Stimulated activated CD8-positive, alpha-beta memory T cell treated with anti-CD3 and anti-CD28 coated beads, Interleukin-12 subunit alpha, Interleukin-12 subunit beta, amount 100 ng/mL, for 24 hours (primary cell): Measurements from ENCODE around the gene TMEM86B.

Experiments used
- DNase-seq: peaks from one replicate; pipeline ENCODE4 v3.0.0-alpha.2; 2020; ENCODE audit errors: extremely low read depth

TMEM86B gene

GRCh38 chr19:55178781-55179599 is 49.6 kb downstream of the TMEM86B start:
- peak; percentile 78 for DNase-seq
